NCI-H524 (cell line): ENCODE data around the gene NR5A2.
A peak's percentile ranks its signal among the peaks of the same experiment; 100 is the strongest.

Source experiments
- DNase-seq, 2 experiments: peaks; one replicate each; lab custom pipeline; 2025; lab: John Stamatoyannopoulos, UW

NR5A2 gene

GRCh38 chr1:200073286-200073637 is 45.8 kb downstream of the NR5A2 start:
- DNase-seq = no peak

GRCh38 chr1:200075522-200075921 is 48.0 kb downstream of the NR5A2 start:
- DNase-seq = peak; percentile 90 to 92

- DNase-seq = peak in 1 of 2 experiments; percentile 29
Observed at GRCh38 chr1:200075938-200076546, 48.5 kb downstream of the NR5A2 start.

GRCh38 chr1:200079232-200079940 is 51.9 kb downstream of the NR5A2 start:
- DNase-seq = no peak

GRCh38 chr1:200081151-200081968 is 53.9 kb downstream of the NR5A2 start:
- no peak for DNase-seq

GRCh38 chr1:200081969-200082245 is 54.4 kb downstream of the NR5A2 start:
- no peak for DNase-seq

GRCh38 chr1:200082329-200082728 is 54.8 kb downstream of the NR5A2 start:
- no peak for DNase-seq

- peak in 1 of 2 experiments; percentile 9 for DNase-seq
Observed at GRCh38 chr1:200090252-200091159, 63.0 kb downstream of the NR5A2 start.

GRCh38 chr1:200095057-200095577 is 67.6 kb downstream of the NR5A2 start:
- DNase-seq = peak in 1 of 2 experiments; percentile 25

- DNase-seq = no peak
Observed at GRCh38 chr1:200096774-200097173, 69.3 kb downstream of the NR5A2 start.

GRCh38 chr1:200099040-200099439 is 71.5 kb downstream of the NR5A2 start:
- no peak for DNase-seq

- DNase-seq = no peak
Observed at GRCh38 chr1:200103966-200104583, 76.6 kb downstream of the NR5A2 start.

- DNase-seq = no peak
Observed at GRCh38 chr1:200107004-200107470, 79.5 kb downstream of the NR5A2 start.

- DNase-seq = no peak
Observed at GRCh38 chr1:200108659-200109058, 81.1 kb downstream of the NR5A2 start.

GRCh38 chr1:200112290-200112689 is 84.8 kb downstream of the NR5A2 start:
- DNase-seq = no peak

GRCh38 chr1:200115532-200115931 is 88.0 kb downstream of the NR5A2 start:
- no peak for DNase-seq

GRCh38 chr1:200116324-200116723 is 88.8 kb downstream of the NR5A2 start:
- DNase-seq = no peak

GRCh38 chr1:200118779-200119505 is 91.4 kb downstream of the NR5A2 start:
- no peak for DNase-seq

- DNase-seq = no peak
Observed at GRCh38 chr1:200121421-200121820, 93.9 kb downstream of the NR5A2 start.

GRCh38 chr1:200124309-200124708 is 96.8 kb downstream of the NR5A2 start:
- DNase-seq = no peak

GRCh38 chr1:200128081-200128480 is 100.6 kb downstream of the NR5A2 start:
- DNase-seq = no peak
